SW 1271 (cell line): ENCODE results near the gene SPRY2.
"Not testable (repeated sequence)": the region's sequence is repeated elsewhere in the genome, so short reads cannot be mapped to it uniquely, and the experiment has no call there.

ENCODE experiments used
- DNase-seq, 2 experiments: peaks; one replicate each; lab custom pipeline; 2025; lab: John Stamatoyannopoulos, UW

Gene SPRY2

GRCh38 chr13:80341101-80341755 lies at the start of gene SPRY2:
Gene SPRY2, minus strand, starts transcription at chr13:80341126. Its CDS starts 3,421 bp downstream, at chr13:80337705.
- peak; percentile 84 to 88 for DNase-seq

GRCh38 chr13:80390338-80390737 lies 49.4 kb upstream of the SPRY2 start:
- DNase-seq = no peak

- DNase-seq = no peak
Observed at GRCh38 chr13:80389073-80390038, 48.4 kb upstream of the SPRY2 start.

GRCh38 chr13:80388506-80388905 lies 47.6 kb upstream of the SPRY2 start:
- no peak for DNase-seq

GRCh38 chr13:80386592-80386991 lies 45.7 kb upstream of the SPRY2 start:
- DNase-seq = no peak

- DNase-seq = no peak
Observed at GRCh38 chr13:80386002-80386401, 45.1 kb upstream of the SPRY2 start.

GRCh38 chr13:80382576-80382975 lies 41.6 kb upstream of the SPRY2 start:
- DNase-seq = no peak

- DNase-seq = no peak
Observed at GRCh38 chr13:80379245-80379644, 38.3 kb upstream of the SPRY2 start.

- no peak for DNase-seq
Observed at GRCh38 chr13:80376554-80376953, 35.6 kb upstream of the SPRY2 start.

GRCh38 chr13:80374901-80375300 lies 34.0 kb upstream of the SPRY2 start:
- no peak for DNase-seq

GRCh38 chr13:80374444-80374843 lies 33.5 kb upstream of the SPRY2 start:
- no peak for DNase-seq

- no peak for DNase-seq
Observed at GRCh38 chr13:80371840-80372509, 31.0 kb upstream of the SPRY2 start.

GRCh38 chr13:80367473-80367872 lies 26.5 kb upstream of the SPRY2 start:
- DNase-seq = no peak

- DNase-seq = peak in 1 of 2 experiments; percentile 22
Observed at GRCh38 chr13:80363890-80364503, 23.1 kb upstream of the SPRY2 start.

- DNase-seq = no peak
Observed at GRCh38 chr13:80362481-80362880, 21.6 kb upstream of the SPRY2 start.

GRCh38 chr13:80361883-80362327 lies 21.0 kb upstream of the SPRY2 start:
- peak; percentile 6 to 37 for DNase-seq

- no peak for DNase-seq
Observed at GRCh38 chr13:80361298-80361697, 20.4 kb upstream of the SPRY2 start.

GRCh38 chr13:80360453-80360800 lies 19.5 kb upstream of the SPRY2 start:
- no peak for DNase-seq

- no peak for DNase-seq
Observed at GRCh38 chr13:80359778-80360452, 19.0 kb upstream of the SPRY2 start.

GRCh38 chr13:80359414-80359777 lies 18.5 kb upstream of the SPRY2 start:
- DNase-seq = no peak

- not testable (repeated sequence) for DNase-seq
Observed at GRCh38 chr13:80355496-80356094, 14.7 kb upstream of the SPRY2 start.
